HG02885 (cell line): Measurements from ENCODE around the gene BEAN1.
"Not testable (repeated sequence)": the region's sequence is repeated elsewhere in the genome, so short reads cannot be mapped to it uniquely, and the experiment has no call there.

Experiments
- ATAC-seq: cut with Tn5 transposase; IDR thresholded peaks from one replicate; pipeline ENCODE4 v1.9.1; 2021; ENCODE audit warnings: mild to moderate bottlenecking; ENCODE audit not compliant: unreplicated experiment, poor library complexity

BEAN1 gene

GRCh38 chr16:66438536-66438935 lies 11.4 kb downstream of the BEAN1 start:
- ATAC-seq, result no peak

DNA sequence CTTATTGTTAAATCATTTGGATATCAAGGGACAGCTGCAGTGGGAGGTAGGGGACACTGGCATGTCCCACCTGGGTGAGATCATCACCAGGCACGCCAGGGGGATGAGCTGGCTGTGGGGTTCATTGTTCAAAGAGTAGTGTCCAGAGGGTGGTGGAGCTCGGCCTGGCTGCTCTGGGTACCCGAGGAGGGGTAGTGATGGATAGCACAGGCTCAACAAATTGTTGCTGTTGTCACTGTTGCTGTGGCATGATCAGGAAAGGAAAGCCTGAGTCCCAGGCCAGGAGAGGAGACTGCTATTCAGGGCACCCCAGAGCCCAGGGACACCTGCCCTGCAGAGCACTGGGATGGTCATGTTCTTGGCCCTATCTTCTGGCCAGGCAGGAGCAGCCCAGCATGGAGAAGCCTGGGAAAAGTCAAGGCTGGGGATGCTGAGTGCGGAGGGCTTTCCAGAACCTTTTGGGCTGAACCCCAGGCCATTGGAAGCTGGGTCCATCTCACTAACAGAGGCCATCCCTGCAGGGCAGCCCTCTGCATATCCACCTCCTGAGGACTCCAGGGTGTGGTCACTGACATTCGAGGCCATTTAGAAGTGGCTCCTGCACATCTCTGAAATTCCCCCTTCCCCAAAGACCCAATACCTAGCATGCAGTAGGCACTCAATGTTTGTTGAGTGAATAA lies 12.1 kb downstream of the BEAN1 start:
- no peak for ATAC-seq

GRCh38 chr16:66440271-66440802 lies 13.2 kb downstream of the BEAN1 start:
- ATAC-seq, result no peak

- no peak for ATAC-seq
These were observed 13.9 kb downstream of the BEAN1 start for GRCh38 chr16:66440970-66441369.

DNA sequence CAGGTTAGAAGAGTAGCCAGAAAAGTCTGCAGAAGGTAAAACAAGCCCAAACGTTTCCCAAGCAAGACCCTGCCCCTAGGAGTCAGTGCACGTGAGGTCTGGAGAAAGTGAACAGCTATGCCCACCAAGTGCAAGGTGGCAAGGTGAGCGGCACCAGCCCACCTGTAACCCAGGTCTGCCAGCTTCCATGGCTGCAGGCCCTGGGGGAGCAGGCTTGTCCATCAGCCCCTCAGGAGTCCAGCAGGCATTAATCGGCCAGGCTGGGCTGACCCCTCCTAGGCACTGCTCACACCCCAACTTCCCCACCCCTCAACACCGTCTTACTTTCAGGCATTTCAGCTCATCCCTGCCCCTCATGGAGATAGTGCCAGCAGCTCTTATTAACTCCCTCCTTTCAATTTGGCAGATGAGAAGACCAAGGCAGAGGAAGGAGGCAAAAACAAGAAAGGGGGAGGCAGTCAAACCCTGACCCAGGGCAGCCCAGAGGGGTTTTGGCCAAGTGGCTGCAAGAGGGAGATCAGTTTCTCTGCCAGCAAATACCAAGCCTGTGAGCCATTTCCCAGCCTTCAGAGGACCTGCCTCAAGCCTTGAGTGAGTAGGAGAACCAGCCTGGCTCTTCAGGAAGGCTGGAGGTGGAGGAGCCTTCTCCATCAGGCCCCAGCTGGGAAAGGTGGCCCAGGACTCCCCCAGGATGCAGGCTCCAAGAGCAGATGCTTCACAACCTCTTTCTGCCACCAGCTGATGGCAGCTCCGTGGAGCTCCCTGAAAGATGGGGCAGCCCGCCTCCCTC lies 14.7 kb downstream of the BEAN1 start:
- ATAC-seq, result no peak

DNA sequence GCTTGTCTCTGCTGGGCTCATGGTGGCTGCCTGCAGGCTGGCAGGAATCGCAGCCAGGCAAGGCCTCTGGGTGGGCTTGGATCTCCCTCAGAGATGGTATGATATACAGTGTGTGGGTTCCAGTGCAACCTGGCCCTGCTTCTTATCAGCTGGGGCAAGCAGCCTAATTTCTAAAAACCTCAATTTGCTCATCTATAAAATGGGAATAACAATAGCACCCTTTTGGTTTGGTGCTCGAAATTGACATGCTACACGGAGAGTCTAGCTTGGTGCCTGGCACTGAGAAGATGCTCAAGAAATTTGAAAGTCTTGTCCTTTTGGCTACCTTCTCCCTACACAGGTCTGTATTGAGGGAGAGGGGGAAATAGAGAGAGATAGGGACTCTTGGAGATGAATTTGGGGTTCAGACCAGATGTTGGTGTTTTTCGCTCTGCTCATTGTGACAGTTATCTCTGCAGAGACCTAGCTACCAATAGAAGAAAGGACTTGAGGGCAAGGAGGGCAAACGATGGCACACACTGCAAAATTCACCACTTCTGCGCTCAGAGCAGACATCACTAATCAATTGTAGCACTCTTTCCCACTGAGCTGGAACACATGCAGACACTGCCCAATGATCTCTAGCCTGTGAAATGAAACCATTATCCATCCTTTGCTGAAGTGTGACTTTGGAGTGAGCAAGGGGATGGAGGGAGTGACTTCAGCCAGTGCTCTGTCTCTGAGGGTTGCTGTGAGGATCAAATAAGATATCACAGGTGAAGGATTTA lies 15.6 kb downstream of the BEAN1 start:
- ATAC-seq, result no peak

- ATAC-seq, result no peak
These were observed 16.2 kb downstream of the BEAN1 start for GRCh38 chr16:66443269-66443652.

GRCh38 chr16:66444049-66444481 lies 17.0 kb downstream of the BEAN1 start:
- ATAC-seq, result no peak

DNA sequence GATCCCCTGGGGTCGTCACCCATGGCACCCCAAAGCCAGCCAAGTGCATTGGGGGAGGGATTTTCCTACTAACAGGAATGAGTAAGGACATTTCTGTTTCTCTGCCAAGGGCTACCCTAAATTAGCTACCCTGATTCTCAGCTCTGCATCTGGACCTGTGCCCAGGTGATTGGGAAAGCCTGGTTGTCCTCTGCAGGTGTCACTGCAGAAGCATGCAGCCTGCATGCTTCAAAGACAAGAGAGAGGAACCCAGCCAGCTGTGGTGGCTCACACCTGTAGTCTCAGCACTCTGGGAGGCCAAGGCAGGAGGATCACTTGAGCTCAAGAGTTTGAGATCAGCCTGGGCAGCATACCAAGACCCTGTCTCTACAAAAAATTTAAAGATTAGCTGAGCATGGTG lies 19.6 kb downstream of the BEAN1 start:
- no peak for ATAC-seq

DNA sequence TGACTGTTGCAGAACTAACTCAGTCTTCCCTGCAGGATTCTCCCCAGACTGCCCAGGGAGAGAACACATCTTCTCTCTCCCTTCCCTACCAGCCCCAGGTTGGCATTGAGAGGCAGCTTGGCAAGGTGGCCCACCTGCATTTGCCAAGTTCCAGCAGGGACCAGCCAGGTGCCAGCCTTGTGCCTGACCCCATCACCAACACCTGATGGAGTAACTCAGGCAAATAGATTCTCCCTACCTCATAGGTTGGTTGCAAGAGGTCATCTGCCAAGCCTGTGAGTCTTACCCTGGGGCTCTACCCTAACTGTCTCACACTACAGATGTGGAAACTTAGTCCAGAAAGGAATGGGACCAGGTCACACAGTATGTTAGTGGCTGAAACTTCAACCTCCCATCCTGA lies 20.4 kb downstream of the BEAN1 start:
- ATAC-seq, result no peak

DNA sequence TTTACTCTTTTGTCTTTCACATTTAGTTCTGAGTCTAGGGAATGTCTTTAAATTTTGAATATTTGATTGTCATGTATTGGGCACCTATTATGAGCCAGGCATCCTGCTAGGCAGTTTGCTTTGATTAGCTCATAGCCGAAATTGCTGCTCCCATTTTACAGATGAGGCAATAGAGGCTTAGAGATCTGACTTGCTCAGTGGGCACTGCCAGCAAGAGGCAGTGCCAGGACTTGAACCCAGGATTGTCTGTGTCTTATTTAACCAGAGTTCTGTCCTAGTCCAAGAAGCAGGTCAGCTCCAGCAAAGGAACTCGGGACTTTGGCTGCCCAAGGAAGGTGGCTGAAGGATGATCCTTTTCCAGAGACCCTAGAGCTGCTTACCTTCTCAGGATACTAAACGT lies 24.5 kb downstream of the BEAN1 start:
- ATAC-seq, result no peak

DNA sequence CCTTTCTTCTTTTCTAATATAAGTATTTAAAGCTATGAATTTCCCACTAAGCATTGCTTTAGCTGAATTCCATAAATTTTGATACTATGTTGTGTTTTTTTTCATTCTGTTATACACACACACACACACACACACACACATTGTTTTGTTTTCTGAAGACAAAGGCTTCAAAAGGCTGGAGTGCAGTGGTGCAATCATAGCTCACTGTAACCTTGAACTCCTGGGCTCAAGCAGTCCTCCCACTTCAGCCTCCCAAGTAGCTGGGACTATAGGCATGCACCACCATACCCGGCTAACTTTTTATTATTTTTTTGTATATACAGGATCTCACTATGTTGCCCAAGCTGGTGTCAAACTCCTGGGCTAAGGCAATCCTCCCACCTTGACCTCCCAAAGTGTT lies 26.1 kb downstream of the BEAN1 start:
- not testable (repeated sequence) for ATAC-seq

DNA sequence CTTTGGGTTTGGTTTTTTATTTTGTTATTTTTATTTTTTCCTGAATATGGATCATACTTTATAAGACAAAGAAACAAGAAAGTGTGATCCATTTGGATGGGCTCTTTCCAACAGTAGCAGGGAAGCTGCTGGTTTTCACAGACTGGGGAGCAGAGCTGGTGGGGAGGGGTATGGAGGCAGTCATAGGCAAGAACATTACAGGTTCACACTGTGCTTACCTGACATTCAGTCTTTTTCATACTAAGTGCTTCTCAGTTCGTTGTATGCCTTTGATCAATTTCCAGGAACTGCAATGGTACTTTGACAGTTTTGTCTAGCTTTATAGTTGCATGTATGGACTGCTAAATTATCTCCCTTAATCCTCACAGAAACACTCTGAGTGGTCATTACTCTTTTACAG lies 27.7 kb downstream of the BEAN1 start:
- ATAC-seq, result no peak

- ATAC-seq, result no peak
These were observed 28.9 kb downstream of the BEAN1 start for GRCh38 chr16:66455970-66456369.

DNA sequence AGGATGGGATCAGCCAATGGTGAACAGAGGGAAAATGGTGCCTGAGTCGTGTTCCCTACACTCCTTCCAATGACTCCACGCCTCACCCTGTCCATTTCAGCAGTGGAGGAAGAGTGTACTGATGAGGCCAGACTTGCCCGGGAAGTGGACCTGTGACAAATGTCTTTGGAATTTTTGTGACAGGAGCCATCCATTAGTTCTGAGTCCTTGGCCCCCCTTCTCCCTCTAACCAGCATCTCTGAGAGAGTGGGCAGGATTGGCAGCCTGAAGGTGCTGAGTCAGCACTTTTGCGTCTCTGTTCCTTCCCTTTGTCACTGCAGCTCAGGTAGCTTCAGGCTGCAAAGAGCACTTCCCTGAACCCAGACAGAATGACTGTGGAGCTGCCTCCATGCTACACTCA lies 30.8 kb downstream of the BEAN1 start:
- no peak for ATAC-seq

DNA sequence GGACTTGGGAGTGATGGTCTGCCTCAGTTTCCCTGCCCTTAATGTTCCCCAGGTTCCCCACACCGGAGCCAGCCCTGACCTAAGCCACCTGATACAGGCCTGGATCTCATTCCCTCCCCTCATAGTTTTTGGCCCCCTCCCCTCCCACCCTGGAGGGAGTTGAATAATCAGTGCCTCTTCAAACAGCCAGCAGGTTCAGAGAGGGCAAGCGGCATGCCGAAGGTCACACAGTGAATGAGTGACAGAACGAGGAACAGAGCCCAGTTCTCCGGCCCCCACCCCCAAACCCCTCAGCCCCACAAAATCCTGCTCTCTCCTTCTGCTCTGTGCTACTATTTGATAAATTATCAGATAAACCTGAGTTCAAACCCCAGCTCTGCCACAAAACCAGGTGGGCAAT lies 31.2 kb downstream of the BEAN1 start:
- ATAC-seq, result no peak

DNA sequence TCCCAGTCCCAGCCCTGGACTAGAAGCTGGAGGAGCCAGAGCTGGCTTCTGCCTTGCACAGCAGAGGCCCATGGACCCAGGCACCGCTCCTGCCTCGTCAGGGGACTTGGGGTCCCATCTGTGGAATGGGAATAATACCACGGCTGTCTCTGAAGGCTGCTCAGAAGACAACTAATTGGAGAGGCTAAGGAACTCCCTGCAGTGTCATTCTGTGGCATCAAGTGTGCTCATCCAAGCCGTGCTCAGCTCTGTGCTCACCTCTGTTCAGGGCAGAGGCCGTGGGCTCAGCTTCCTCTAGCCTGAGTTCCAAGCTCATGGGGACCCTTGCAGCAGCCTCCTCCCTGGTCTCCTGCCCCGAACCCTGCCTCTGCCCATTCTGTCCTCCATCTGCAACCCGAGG lies 31.8 kb downstream of the BEAN1 start:
- no peak for ATAC-seq

DNA sequence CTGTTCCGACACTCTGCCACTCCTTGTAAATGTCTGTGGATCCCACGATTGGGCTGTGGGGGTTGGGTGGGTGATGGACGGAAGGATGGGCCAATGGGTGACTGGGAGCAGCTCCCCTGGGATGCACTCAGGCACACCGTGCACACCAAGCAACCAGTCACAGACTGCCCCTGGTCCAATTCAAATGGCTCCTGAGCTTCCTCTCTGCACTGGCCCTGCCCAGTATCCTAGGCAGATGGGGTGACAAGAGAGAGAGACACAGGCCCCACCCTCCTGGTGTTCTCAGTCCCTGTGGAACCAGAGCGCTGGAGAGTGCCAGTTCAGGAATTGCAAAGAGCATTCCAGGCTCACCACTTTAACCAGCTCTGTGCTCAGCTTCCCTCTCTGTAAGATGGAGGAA lies 32.8 kb downstream of the BEAN1 start:
- ATAC-seq, result no peak

DNA sequence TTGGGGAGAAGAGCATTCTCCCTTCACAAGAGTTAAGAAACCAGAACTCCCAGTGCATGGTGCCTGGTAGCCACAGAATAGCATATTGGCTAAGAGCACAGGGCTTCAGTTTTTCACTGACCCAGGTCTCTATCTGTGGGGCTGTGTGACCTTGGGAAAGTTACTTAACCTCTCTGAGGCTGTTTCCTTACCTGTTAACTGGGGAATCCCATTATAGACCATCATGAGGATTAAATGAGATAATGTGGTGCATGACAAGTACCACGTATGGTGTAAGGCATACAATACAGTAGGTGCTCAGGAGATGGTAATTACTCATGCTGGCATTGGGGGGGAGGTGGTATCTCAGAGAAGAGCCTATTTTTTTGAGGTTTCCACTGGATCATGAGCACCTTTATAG lies 33.6 kb downstream of the BEAN1 start:
- ATAC-seq, result no peak

DNA sequence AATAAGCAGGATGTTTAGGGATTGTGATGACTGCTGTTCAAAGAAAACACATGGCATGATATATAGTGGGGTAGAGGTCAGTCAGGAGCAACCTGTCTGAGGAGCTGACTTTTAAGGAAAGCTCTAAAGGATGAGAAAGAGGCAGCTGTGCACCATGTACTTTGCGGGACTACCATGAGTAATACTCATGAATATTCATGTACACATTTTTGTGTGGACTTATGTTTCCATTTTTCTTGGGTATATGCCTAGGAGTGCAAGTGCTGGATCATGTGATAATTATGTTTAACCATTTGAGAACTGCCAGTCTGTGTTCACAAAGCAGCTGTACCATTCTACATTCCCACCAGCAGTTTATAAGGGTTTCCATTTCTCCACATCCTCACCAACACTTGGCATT lies 35.8 kb downstream of the BEAN1 start:
- no peak for ATAC-seq

DNA sequence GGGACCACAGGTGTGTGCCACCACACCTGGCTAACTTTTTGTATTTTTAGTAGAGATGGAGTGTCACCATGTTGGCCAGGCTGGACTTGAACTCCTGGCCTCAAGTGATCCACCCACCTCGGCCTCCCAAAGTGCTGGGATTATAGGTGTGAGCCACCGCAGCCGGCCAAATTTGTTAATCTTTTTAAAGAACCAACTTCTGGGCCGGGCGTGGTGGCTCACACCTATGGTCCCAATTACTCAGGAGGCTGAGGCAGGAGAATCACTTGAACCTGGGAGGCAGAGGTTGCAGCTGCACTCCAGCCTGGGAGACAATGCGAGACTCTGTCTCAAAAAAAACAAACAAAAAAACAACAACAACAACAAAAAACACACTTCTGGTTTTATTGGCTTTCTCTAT lies 38.9 kb downstream of the BEAN1 start:
- ATAC-seq, result not testable (repeated sequence)
